ENCODE data around the gene LRRC37A3.
"Not testable (repeated sequence)": the region's sequence is repeated elsewhere in the genome, so short reads cannot be mapped to it uniquely, and the experiment has no call there.

LRRC37A3 gene

GRCh38 chr17:64834060-64834459 lies 85.2 kb downstream of the LRRC37A3 start:
- DNase-seq (ENCODE audit: low read depth in 2 of 2), result peak in 1 of 2 experiments; percentile 12

DNA sequence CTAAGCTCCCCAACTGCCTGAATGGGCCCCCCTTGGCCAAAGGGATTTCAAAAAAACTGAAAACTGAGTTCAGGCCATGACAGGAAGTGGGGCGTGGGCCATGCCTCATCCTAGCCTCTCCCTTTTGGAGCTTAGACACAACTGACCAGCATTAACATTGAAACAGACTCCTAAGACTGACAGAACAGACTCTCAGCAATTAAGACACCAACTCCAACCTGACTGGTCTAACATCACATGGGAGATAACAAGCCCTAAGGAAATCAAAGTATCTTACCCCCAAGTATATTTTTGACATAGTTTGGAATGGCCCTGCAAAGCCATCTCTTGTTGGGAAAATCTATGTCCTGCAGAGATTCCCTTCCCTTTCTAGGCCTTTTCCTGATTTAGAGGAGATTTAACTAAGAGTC lies 88.6 kb downstream of the LRRC37A3 start:
- DNase-seq (ENCODE audit: low read depth in 2 of 2), result not testable (repeated sequence)

DNA sequence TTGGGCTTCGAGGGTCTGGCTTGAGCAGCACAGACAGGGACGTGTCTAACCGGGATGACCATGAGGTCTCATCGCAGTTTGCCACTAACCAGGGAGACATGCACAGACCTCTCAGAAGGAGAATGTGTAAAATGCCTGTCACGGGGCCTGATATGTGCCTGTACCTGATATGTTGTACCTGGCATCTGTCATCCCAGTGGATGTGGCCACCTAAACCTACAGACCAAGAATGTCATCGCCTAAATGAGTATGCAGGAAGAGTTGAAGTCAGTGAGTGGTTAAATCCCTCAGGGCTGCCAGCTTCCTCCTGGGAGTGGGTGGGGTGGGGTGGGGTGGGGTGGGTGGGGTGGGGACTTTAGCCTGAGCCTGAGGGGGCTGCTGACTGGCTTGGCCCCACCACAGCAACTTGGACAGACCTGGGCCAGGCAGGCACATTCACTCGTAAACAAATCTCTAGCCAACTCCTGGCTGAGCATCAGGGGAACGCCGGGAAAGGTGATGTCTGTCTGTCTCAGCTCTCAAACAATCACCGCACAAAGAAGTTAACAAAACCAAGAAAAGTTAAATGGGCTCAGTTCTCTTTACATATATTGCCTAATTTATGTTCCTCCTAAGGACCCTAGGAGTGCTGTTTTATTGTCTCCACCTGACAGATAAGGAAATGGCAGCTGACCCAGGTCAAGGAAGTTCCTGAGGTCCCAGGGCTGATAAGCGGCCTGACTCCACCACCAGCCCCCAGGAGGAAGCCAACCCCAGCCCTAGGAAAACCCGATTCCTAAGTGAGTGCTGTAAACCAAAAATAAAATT lies 89.3 kb downstream of the LRRC37A3 start:
- DNase-seq (ENCODE audit: low read depth in 2 of 2), result not testable (repeated sequence)

DNA sequence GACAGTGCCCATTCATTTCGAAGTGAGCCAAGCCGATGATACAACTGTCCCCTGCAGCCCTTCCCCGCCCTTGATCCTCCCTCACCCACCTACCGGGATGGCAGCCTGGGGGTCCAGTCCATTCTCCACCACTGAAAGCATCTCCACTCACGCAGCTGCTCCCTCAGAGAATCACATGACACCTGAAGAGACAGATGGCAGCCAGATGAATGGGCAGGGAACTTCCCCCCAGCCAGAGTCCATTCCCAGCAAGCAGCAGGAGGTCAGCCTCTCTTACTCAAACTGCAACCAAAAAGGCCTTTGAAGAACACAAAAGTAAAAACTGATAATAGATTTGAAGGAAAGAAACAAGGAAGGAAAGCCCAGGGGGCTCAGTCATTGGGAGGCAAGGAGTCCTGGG lies 90.2 kb downstream of the LRRC37A3 start:
- not testable (repeated sequence) for DNase-seq (ENCODE audit: low read depth in 2 of 2)

DNA sequence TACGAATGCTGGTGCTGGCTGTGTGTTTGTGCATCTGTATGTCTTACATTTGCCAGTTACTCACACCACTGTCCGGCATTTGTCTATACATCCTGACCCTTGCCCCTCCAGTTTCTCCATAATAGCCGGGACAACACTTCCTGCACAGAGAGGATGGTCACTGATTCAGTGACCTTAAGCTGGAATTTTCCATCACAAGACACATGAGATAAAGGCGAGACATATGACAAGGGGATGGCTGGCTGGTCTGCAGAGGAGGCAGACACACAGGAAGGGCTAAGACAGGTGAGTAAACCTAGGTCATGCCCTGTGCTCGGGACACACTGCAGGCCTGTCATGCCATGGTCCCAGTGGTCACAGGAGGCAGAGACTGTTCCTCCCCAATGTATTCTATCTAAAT lies 100.4 kb downstream of the LRRC37A3 start:
- not testable (repeated sequence) for DNase-seq (ENCODE audit: low read depth in 2 of 2)

DNA sequence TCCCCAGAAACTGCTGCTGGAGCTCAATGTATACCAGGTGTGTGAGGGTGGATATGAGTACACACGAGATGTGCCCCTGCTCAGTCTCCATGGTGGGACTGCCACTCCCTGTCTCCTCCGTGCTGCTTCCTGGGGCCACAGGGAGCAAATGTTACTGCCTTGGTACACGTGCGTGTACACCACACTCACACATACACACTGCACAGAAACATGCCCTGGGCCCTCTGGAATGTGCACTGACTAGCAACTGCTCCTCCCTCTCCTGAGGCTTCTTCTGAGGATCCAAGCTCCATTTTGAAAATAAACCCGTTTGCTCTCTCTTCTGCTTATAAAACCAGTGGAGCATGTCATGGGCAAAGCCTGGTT lies 103.5 kb downstream of the LRRC37A3 start:
- DNase-seq (ENCODE audit: low read depth in 2 of 2), result not testable (repeated sequence)

- DNase-seq (ENCODE audit: low read depth in 2 of 2), result not testable (repeated sequence)
These were observed 104.1 kb downstream of the LRRC37A3 start for GRCh38 chr17:64814993-64815832.

DNA sequence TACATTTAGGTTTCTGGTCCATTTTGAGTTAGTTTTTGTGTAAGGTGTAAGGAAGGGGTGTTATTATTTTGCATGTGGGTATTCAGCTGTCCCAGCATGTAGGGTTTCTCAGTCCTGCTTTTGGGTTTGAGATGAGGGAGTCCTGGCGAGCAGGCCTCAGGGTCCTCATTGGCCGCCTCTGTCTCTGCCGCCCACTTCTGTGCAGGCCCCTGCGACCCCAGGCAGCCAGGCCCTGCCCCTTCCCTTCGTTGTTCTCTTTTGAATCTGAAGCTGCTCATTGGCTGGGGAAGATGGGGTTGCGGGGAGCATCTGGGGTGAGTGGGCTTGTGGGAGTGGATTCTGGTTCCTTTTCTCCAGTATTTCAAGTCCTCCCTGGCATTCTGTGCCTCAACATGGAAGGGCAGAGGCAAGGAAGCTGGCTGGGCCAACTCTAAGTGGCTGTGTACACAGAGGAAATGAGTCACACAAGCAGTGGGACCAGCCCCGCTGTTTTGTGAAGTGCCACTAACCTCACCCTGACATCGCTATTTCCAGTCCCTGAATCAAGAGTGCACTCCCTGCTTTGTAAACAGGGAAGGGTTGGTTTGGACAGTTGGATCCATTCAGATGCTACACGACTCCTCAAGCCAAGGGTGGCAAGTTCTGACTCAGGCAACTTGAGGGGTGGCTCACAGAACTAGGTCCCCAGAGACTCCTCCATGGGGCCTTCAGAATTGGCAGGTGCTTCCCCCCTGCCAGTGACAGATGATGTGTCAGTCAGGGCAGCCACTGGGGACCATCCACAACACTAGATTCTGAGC lies 110.9 kb downstream of the LRRC37A3 start:
- not testable (repeated sequence) for DNase-seq (ENCODE audit: low read depth in 2 of 2)

All from fibroblast of skin of left biceps (primary cell).